GM12878 (cell line): ENCODE data around the gene DGKI. TPM values are rescaled to one million over a fixed set of nuclear protein-coding genes. Genes with fewer than 3 reads are reported as not detected.

Experiments
- ATAC-seq: fragments of 200-7000 bp; cut with Tn5 transposase; 3 replicates; pipeline ENCODE4 v1.9.1; 2020; ENCODE audit warnings: mild to moderate bottlenecking, moderate library complexity
- BruUV-seq: library from RNA; stranded (reverse); fragments of 400-500 nt; replicated peaks from 2 replicates; lab custom pipeline; 2021; lab: Mats Ljungman, UMichigan
- CTCF ChIA-PET: fragments of 300-600 bp; sonication (Branson Sonifier 250); formaldehyde crosslinking; extraction: SDS; loops from one replicate; lab custom pipeline; 2021; ENCODE audit warnings: inconsistent platforms; lab: Yijun Ruan, JAX
- POLR2A ChIA-PET: fragments of 350-600 bp; formaldehyde crosslinking; extraction: SDS; loops from one replicate; lab custom pipeline; 2021; ENCODE audit warnings: inconsistent platforms; lab: Charles Lee
- RAD21 ChIA-PET: fragments of 300-600 bp; sonication (Branson Sonifier 250); formaldehyde crosslinking; loops from one replicate; lab custom pipeline; 2023; ENCODE audit warnings: antibody characterized with exemption; ENCODE audit not compliant: unreplicated experiment; lab: Charles Lee
- SMC1A ChIA-PET: fragments of 300-600 bp; sonication (Branson Sonifier 250); formaldehyde crosslinking; loops from one replicate; lab custom pipeline; 2023; ENCODE audit not compliant: unreplicated experiment, uncharacterized antibody; lab: Charles Lee
- DNase-seq: peaks from one replicate; pipeline ENCODE4 v3.0.0-alpha.2; 2011; ENCODE audit warnings: low read depth, low spot score
- FAIRE-seq: peaks from 3 replicates; lab custom pipeline; 2011; peaks lifted over from hg19 to GRCh38; lab: Jason Lieb, UNC
- H2AFZ ChIP-seq: 2 replicates; pipeline ENCODE4 v1.6.0; 2011; ENCODE audit warnings: low read depth, low read length, control low read depth; ENCODE audit not compliant: control insufficient read depth
- H3K27ac ChIP-seq: 2 replicates; pipeline ENCODE4 v1.5.1; 2011; ENCODE audit warnings: control low read depth; ENCODE audit not compliant: control insufficient read depth, insufficient read depth
- H3K27me3 ChIP-seq, 2 experiments: replicated peaks in 1 of 2; 2 replicates each; pipeline versions ENCODE4 v1.6.0 to v1.6.1; 2011; ENCODE audit warnings: low read length in 1 of 2; ENCODE audit not compliant: control insufficient read depth in 2 of 2, insufficient read depth in 2 of 2
- H3K36me3 ChIP-seq, 2 experiments: 2 replicates each; pipeline ENCODE4 v1.5.1; 2011; ENCODE audit warnings: low read length in 1 of 2; ENCODE audit not compliant: control insufficient read depth in 2 of 2, insufficient read depth in 2 of 2
- H3K4me1 ChIP-seq: 2 replicates; pipeline ENCODE4 v1.6.1; 2011; ENCODE audit warnings: mild to moderate bottlenecking, low read length, moderate library complexity, mixed read lengths; ENCODE audit not compliant: control insufficient read depth, insufficient read depth
- H3K4me2 ChIP-seq: 2 replicates; pipeline ENCODE4 v1.6.0; 2011; ENCODE audit warnings: control low read depth; ENCODE audit not compliant: control insufficient read depth, insufficient read depth
- H3K4me3 ChIP-seq: fragments of 200-600 bp; sonication (generic); 2 replicates; pipeline ENCODE4 v1.5.1; 2016
- H3K79me2 ChIP-seq: 2 replicates; pipeline ENCODE4 v1.6.0; 2011; ENCODE audit warnings: low read length; ENCODE audit not compliant: control insufficient read depth, insufficient read depth
- H3K9ac ChIP-seq: 2 replicates; pipeline ENCODE4 v1.8.0; 2011; ENCODE audit warnings: low read length, control low read depth, mixed read lengths; ENCODE audit not compliant: control insufficient read depth, insufficient read depth
- H3K9me3 ChIP-seq: replicated peaks from 3 replicates; pipeline ENCODE4 v1.5.1; 2011; ENCODE audit warnings: mild to moderate bottlenecking, low read length; ENCODE audit not compliant: control insufficient read depth, insufficient read depth
- H4K20me1 ChIP-seq: 2 replicates; pipeline ENCODE4 v1.6.0; 2011; ENCODE audit not compliant: control insufficient read depth, insufficient read depth
- ATF7 ChIP-seq: fragments of 450-650 bp; IDR thresholded peaks from 2 replicates; pipeline ENCODE4 v1.6.1; 2016; ENCODE audit warnings: low read depth, mild to moderate bottlenecking
- CHD4 ChIP-seq: fragments of 200-600 bp; sonication (generic); IDR thresholded peaks from 2 replicates; pipeline ENCODE4 v1.6.1; 2016; ENCODE audit warnings: mild to moderate bottlenecking
- EP300 ChIP-seq, 2 experiments: fragments of 150-350 bp in 1 of 2; IDR thresholded peaks; 2 replicates each; pipeline ENCODE4 v1.6.1; 2011 to 2012; ENCODE audit warnings: low read depth in 2 of 2, low read length in 2 of 2, borderline replicate concordance in 1 of 2, improper control_type of control experiment in 1 of 2, inconsistent platforms in 1 of 2; ENCODE audit not compliant: control insufficient read depth in 1 of 2
- ESRRA ChIP-seq: IDR thresholded peaks from 2 replicates; pipeline ENCODE4 v1.6.1; 2012; ENCODE audit warnings: mild to moderate bottlenecking, low read length, improper control_type of control experiment
- HDGF ChIP-seq: fragments of 450-650 bp; IDR thresholded peaks from 2 replicates; pipeline ENCODE4 v1.6.1; 2016; ENCODE audit warnings: antibody characterized with exemption
- HSF1 ChIP-seq: fragments of 150-350 bp; IDR thresholded peaks from 2 replicates; pipeline ENCODE4 v1.6.1; 2014; ENCODE audit warnings: mild to moderate bottlenecking, low read depth, low read length
- IKZF2 ChIP-seq, 2 experiments: fragments of 450-650 bp; IDR thresholded peaks; 2 replicates each; pipeline ENCODE4 v1.6.1; 2017; ENCODE audit warnings: mild to moderate bottlenecking in 2 of 2, moderate library complexity in 2 of 2
- JUND ChIP-seq: IDR thresholded peaks from 2 replicates; pipeline ENCODE4 v1.6.1; 2012; ENCODE audit warnings: low read depth, mild to moderate bottlenecking, low read length, improper control_type of control experiment, moderate library complexity
- LARP7 ChIP-seq: fragments of 450-650 bp; IDR thresholded peaks from 2 replicates; pipeline ENCODE4 v1.6.1; 2017; ENCODE audit warnings: mild to moderate bottlenecking
- MEF2B ChIP-seq: fragments of 450-650 bp; IDR thresholded peaks from 2 replicates; pipeline ENCODE4 v1.6.1; 2018; ENCODE audit warnings: mild to moderate bottlenecking, moderate library complexity; ENCODE audit not compliant: partially characterized antibody, poor library complexity, severe bottlenecking
- MXI1 ChIP-seq: fragments of 150-350 bp; IDR thresholded peaks from 2 replicates; pipeline ENCODE4 v1.6.1; 2011; ENCODE audit warnings: low read depth, mild to moderate bottlenecking, inconsistent platforms, low read length, improper control_type of control experiment
- NFIC ChIP-seq: IDR thresholded peaks from 2 replicates; pipeline ENCODE4 v1.6.1; 2012; ENCODE audit warnings: low read depth, mild to moderate bottlenecking, inconsistent platforms, low read length, moderate library complexity
- NFYB ChIP-seq: IDR thresholded peaks from 2 replicates; pipeline ENCODE4 v1.6.1; 2011; ENCODE audit warnings: low read depth, mild to moderate bottlenecking, low read length, improper control_type of control experiment, moderate library complexity; ENCODE audit not compliant: insufficient read depth
- NR2F1 ChIP-seq: fragments of 450-650 bp; conservative IDR thresholded peaks from 2 replicates; pipeline ENCODE4 v1.6.1; 2017; ENCODE audit warnings: mild to moderate bottlenecking
- TARDBP ChIP-seq: IDR thresholded peaks from 2 replicates; pipeline ENCODE4 v1.6.1; 2016; ENCODE audit warnings: borderline replicate concordance
- USF1 ChIP-seq: IDR thresholded peaks from 2 replicates; pipeline ENCODE4 v1.6.1; 2011; ENCODE audit warnings: borderline replicate concordance, low read depth, mild to moderate bottlenecking, moderate library complexity, mixed read lengths, low read length; ENCODE audit not compliant: insufficient read depth; ENCODE audit errors: extremely low read length
- YY1 ChIP-seq: IDR thresholded peaks from 2 replicates; pipeline ENCODE4 v1.6.1; 2011; ENCODE audit warnings: low read depth, mild to moderate bottlenecking, low read length
- ZNF384 ChIP-seq: IDR thresholded peaks from 2 replicates; pipeline ENCODE4 v1.6.1; 2012; ENCODE audit warnings: low read depth, mild to moderate bottlenecking, low read length, improper control_type of control experiment, borderline replicate concordance
- ZSCAN29 ChIP-seq: fragments of 450-650 bp; IDR thresholded peaks from 2 replicates; pipeline ENCODE4 v1.6.1; 2017; ENCODE audit warnings: mild to moderate bottlenecking, moderate library complexity
- ZZZ3 ChIP-seq: IDR thresholded peaks from 2 replicates; pipeline ENCODE4 v1.6.1; 2011; ENCODE audit warnings: low read depth; ENCODE audit not compliant: control insufficient read depth, insufficient read length
- WGBS: methylation state at CpG from one replicate; pipeline ENCODE4 v1.1.6; 2016; ENCODE audit warnings: low lambda C conversion rate; ENCODE audit not compliant: insufficient replicate concordance, insufficient coverage; ENCODE audit errors: missing lambda C conversion rate; 5-methylcytosine and 5-hydroxymethylcytosine counted together
- in situ Hi-C: fragments of 300-500 bp; cut with MboI; formaldehyde crosslinking; loops from 9 replicates; pipeline ENCODE4 v1.14.3; 2018; ENCODE audit warnings: mixed read lengths
- intact Hi-C: fragments of 100-400 bp; cut with micrococcal nuclease; formaldehyde crosslinking; loops from one replicate; pipeline ENCODE4 v1.14.2; 2022; ENCODE audit not compliant: unreplicated experiment
- polyA plus RNA-seq, 11 experiments: library from polyadenylated mRNA; depleted of rRNA in 4 of 11; unstranded in 6 of 11; stranded (reverse) in 5 of 11; fragments of >200 nt; fragmentation: Nextera tagmentation in 4 of 11; fragmentation: Illumina TruSeq in 1 of 11; extraction: Ambion mirVana in 4 of 11; extraction: Trizol in 1 of 11; gene quantifications; 1 replicate in 1 of 11; 2 replicates in 10 of 11; pipeline versions ENCODE4 v1.2.1 to v1.2.3, GENCODE V29; 2011 to 2016; ENCODE audit warnings: inconsistent platforms in 2 of 11, missing spikeins in 2 of 11, low read depth in 1 of 11
- total RNA-seq, 4 experiments: library from RNA; depleted of rRNA in 3 of 4; stranded (reverse); fragments of >200 nt in 3 of 4; fragmentation: Illumina TruSeq in 1 of 4; extraction: Trizol in 1 of 4; gene quantifications; 2 replicates each; pipeline versions ENCODE4 v1.2.1 to v1.2.3, GENCODE V29; 2013 to 2021

The DGKI gene
- total and polyA plus RNA-seq, 10 of the 15 experiments (the other 5 are each of a cell fraction or from before 2014, with no cell fraction given) = 10.4 to 37.1 (median 22.1) TPM

DNA sequence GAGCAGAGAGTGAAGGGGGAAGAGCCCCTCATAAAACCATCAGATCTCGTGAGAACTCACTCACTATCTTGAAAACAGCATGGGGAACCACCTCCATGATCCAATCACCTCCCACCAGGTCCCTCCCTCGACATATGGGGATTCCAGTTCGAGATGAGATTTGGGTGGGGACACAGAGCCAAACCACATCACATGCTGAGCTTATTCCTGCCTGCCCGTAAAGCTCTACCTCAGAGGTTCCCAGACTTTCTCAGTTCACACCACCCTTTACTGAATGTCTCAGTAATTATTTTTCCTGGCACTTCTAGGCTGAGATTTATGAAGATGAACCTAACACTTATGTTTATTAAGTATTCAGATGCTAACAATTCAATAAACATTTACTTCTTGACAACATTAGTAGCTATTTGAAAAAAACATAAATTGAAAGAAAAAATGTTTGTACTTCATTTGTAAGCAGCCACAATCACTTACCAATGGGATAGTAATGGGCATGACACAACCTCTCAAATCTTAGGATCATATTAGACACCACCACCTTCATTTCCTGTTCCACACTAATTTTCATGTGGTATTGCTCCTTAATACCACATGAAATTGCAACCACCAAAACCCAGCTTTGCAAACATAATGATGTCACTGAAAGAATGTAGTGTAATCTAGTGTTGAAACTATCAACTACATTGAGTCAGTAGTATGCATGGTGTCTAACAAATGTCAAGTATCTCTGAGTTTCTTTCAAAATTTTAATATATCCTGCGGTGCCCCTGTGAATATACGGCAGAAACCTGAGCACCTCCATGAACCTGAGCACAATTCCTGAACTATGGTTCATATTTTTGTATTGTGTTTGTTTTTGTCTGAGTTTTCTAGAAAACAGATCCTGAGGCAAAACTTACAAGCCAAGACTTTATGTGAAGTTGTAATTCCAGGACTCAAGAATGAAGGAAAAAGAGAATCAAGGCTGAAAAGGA, 4.5 kb upstream of the DGKI start (continued):
- TF ChIP-seq ATF7 (peak; percentile 32; the same call in 1 of the 2 replicates), HSF1 (no peak), TARDBP (no peak), ZSCAN29 (no peak), YY1 (no peak), ZNF384 (no peak), MXI1 (no peak)

DNA sequence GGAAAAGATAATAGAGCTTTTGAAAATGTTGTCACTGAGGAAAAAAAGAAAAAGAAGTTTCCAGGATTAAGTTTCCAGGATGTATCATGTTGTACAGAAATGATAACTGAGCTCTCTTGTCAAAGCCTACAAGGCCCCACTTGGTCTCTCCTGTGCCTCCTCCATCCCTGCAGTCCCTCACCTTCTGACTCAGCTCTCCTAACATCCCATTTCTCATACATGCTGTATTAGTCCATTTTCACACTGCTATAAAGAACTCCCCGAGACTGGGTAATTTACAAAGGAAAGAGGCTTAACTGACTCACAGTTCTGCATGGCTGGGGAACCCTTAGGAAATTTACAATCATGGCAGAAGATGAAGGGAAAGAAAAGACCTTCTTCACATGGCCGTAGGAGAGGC, 3.8 kb upstream of the DGKI start:
- BruUV-seq = no TSS peak

More for the DNA sequence above, 3.8 kb upstream of the DGKI start:
- POLR2A ChIA-PET = no interaction called here
- DNase-seq = no peak
- no peaks in the 10 kb centered on the region for H4K20me1 ChIP-seq
- no peak for FAIRE-seq
- no peaks in the 10 kb centered on the region for H3K4me1 ChIP-seq
- H3K4me3 ChIP-seq = no peak overlapping the region
- H3K27ac ChIP-seq = no peak overlapping the region
- intact Hi-C loops = no loop called here
- ATAC-seq = no peak
- no peak overlapping the region for H3K9ac ChIP-seq
- no peak for TF ChIP-seq USF1
- no peak for TF ChIP-seq LARP7
- no peak for TF ChIP-seq JUND
- TF ChIP-seq NFYB = no peak
- no peak for TF ChIP-seq EP300 (IDR thresholded peaks at IDR 0.05; ENCODE audit: borderline replicate concordance in 1 of 2, control insufficient read depth in 1 of 2, low read depth in 2 of 2, low read length in 2 of 2)
- no peak for TF ChIP-seq CHD4
- no peak for TF ChIP-seq ZZZ3
- no peak for TF ChIP-seq NR2F1
- no peak for TF ChIP-seq ESRRA
- TF ChIP-seq IKZF2 (IDR thresholded peaks at IDR 0.05) = no peak
- TF ChIP-seq NFIC = no peak
- no peak for TF ChIP-seq MEF2B
- TF ChIP-seq HDGF = no peak
- H3K36me3 ChIP-seq = no peaks in the 10 kb centered on the region
- H3K27me3 ChIP-seq = peaks cover 1 to 9% of the 10 kb centered on the region in 2 experiments; a peak in 2 of 4 replicates
- in situ Hi-C loops = no loop called here
- CTCF ChIA-PET = interaction anchor here (0.7 to 1.6 kb wide), 10 partner anchors 10 to 259 kb away, joined by 3 to 8 read pairs (median 3); no protein-coding TSS in a partner anchor
- H2AFZ ChIP-seq = no peak overlapping the region
- WGBS = 46% methylated on average over 2 of the region's 2 CpGs
- RAD21 ChIA-PET = interaction anchor here (0.9 to 1.1 kb wide), 2 partner anchors 10 to 14 kb away, joined by 3 to 4 read pairs; no protein-coding TSS in a partner anchor
- H3K79me2 ChIP-seq = no peaks in the 10 kb centered on the region
- SMC1A ChIA-PET = interaction anchor here (1.1 to 4.1 kb wide), 8 partner anchors 10 to 194 kb away, joined by 3 to 17 read pairs (median 8); no protein-coding TSS in a partner anchor
- no peak overlapping the region for H3K4me2 ChIP-seq
- H3K9me3 ChIP-seq = no peaks in the 10 kb centered on the region; the same call in 2 of the 3 replicates
